ENCODE results near the gene TANGO2. TPM values are rescaled to one million over a fixed set of nuclear protein-coding genes. Genes with fewer than 3 reads are reported as not detected.

Gene TANGO2
- total and polyA plus RNA-seq, 2 of the 8 experiments (the other 6 are each of a cell fraction or from before 2014, with no cell fraction given): 10.1 to 18.4 TPM

GRCh38 chr22:20024650-20025397 is 3.9 kb downstream of the TANGO2 start:
- H4K8ac ChIP-seq (ENCODE audit: extremely low read depth, insufficient read depth, low read length): no peak overlapping the region; the same call in 1 of the 2 replicates
- peaks cover 10 to 17% of the 10 kb centered on the region in 2 experiments for H4K20me1 ChIP-seq (replicated peaks in 1 of 2; ENCODE audit: control insufficient read depth in 1 of 2, insufficient read depth in 2 of 2, low read length in 2 of 2)
- no peak overlapping the region for H2BK20ac ChIP-seq (ENCODE audit: low read length)
- H3K4me3 ChIP-seq (ENCODE audit: extremely low read depth in 1 of 4, insufficient read depth in 2 of 4, low read depth in 3 of 4, low read length in 4 of 4): no peak overlapping the region
- H3K27ac ChIP-seq (ENCODE audit: low read depth, low read length): no peak overlapping the region
- no peak overlapping the region for H3K23ac ChIP-seq (ENCODE audit: insufficient read length)
- peaks cover 0 to 4% (median 2%) of the 10 kb centered on the region in 4 experiments; a peak in 5 of 7 replicates for H3K27me3 ChIP-seq (replicated peaks in 1 of 4; ENCODE audit: control insufficient read depth in 3 of 4, extremely low read depth in 1 of 4, insufficient read depth in 3 of 4, low read length in 3 of 4)
- H2BK12ac ChIP-seq (ENCODE audit: low read depth, low read length): no peak overlapping the region
- H3K4me2 ChIP-seq (ENCODE audit: insufficient read depth in 1 of 2, low read depth in 2 of 2, low read length in 2 of 2): no peak overlapping the region
- H3K9ac ChIP-seq (replicated peaks in 1 of 4; ENCODE audit: extremely low read depth in 1 of 4, low read depth in 3 of 4, low read length in 3 of 4): no peak overlapping the region
- H3K79me2 ChIP-seq (ENCODE audit: control insufficient read depth in 1 of 2, insufficient read depth in 2 of 2, low read length in 2 of 2): no peaks in the 10 kb centered on the region
- no peak overlapping the region for H3K4ac ChIP-seq (replicated peaks; ENCODE audit: insufficient read length, low read depth, low read length)
- H2BK120ac ChIP-seq (replicated peaks; ENCODE audit: low read depth, low read length): no peak overlapping the region
- no peak overlapping the region for H3K14ac ChIP-seq (ENCODE audit: insufficient read length)
- H3K9me3 ChIP-seq (ENCODE audit: insufficient read depth in 2 of 2, low read depth in 1 of 2, low read length in 1 of 2): no peaks in the 10 kb centered on the region
- ChIA-PET CTCF (ENCODE audit: partially characterized antibody) (interaction anchor here (0.6 to 8.6 kb wide), 5 partner anchors 12 to 60 kb away, joined by 3 to 54 read pairs (median 4); no protein-coding TSS in a partner anchor), POLR2A (ENCODE audit: partially characterized antibody) (interaction anchor here (1.2 kb wide), 1 partner anchor 57 kb away, joined by 3 read pairs; no protein-coding TSS in a partner anchor)
- H3K4me1 ChIP-seq (replicated peaks in 1 of 4; ENCODE audit: control insufficient read depth in 3 of 4, insufficient read depth in 4 of 4, low read length in 3 of 4): peaks cover 0 to 10% (median 7%) of the 10 kb centered on the region in 4 experiments; a peak in 6 of 7 replicates
- no peak overlapping the region for H4K5ac ChIP-seq (ENCODE audit: insufficient read length, low read depth, low read length)
- DNase-seq (ENCODE audit: low read depth in 1 of 2, low spot score in 2 of 2) (no peak), FAIRE-seq (no peak)
- H2BK5ac ChIP-seq (ENCODE audit: low read depth, low read length): no peak overlapping the region
- H2AFZ ChIP-seq (ENCODE audit: low read length): no peak overlapping the region
- peaks cover 8% of the 10 kb centered on the region for H3K23me2 ChIP-seq (ENCODE audit: low read depth, low read length)
- H3K36me3 ChIP-seq (ENCODE audit: control insufficient read depth in 2 of 4, insufficient read depth in 4 of 4, low read length in 3 of 4): no peaks in the 10 kb centered on the region
- H3K18ac ChIP-seq (ENCODE audit: extremely low read depth, low read length): no peak overlapping the region
- 93% methylated on average over 15 of the region's 15 CpGs; no CpG with 5 or more reads in 1 of the 2 experiments for WGBS, 2 experiments (ENCODE audit: extremely low coverage in 1 of 2, insufficient coverage in 1 of 2, insufficient read length in 1 of 2, insufficient replicate concordance in 2 of 2, low coverage in 1 of 2, low lambda C conversion rate in 2 of 2, missing lambda C conversion rate in 1 of 2)
- no peak overlapping the region for H3K56ac ChIP-seq (replicated peaks; ENCODE audit: insufficient read length, low read depth, low read length)
- H2AK5ac ChIP-seq (ENCODE audit: low read depth, low read length): no peak overlapping the region; the same call in 1 of the 2 replicates
- H4K91ac ChIP-seq (replicated peaks; ENCODE audit: insufficient read length, low read length): no peak overlapping the region
- peaks cover 8% of the 10 kb centered on the region for H3K79me1 ChIP-seq (ENCODE audit: low read depth, low read length)
- H2BK15ac ChIP-seq (ENCODE audit: low read length): no peak overlapping the region
- TF ChIP-seq TCF12 (IDR thresholded peaks at IDR 0.05; ENCODE audit: low read depth, low read length) (no peak), GABPA (IDR thresholded peaks at IDR 0.05; ENCODE audit: borderline replicate concordance, insufficient read depth, low read length) (no peak), BACH1 (IDR thresholded peaks at IDR 0.05; ENCODE audit: low read length) (no peak), CHD2 (IDR thresholded peaks at IDR 0.05; ENCODE audit: low read length) (no peak), TAF7 (optimal IDR thresholded peaks at IDR 0.05; ENCODE audit: borderline replicate concordance, low read depth, low read length) (no peak), ATF2 (IDR thresholded peaks at IDR 0.05; ENCODE audit: low read length) (no peak), RNF2 (IDR thresholded peaks at IDR 0.05; ENCODE audit: borderline replicate concordance, low read depth, low read length, missing control alignments, poor library complexity, severe bottlenecking) (no peak), KDM5A (IDR thresholded peaks at IDR 0.05; ENCODE audit: low read length) (no peak), SIX5 (IDR thresholded peaks at IDR 0.05; ENCODE audit: low read depth, low read length) (no peak)
- TF ChIP-seq, protein P1, sequence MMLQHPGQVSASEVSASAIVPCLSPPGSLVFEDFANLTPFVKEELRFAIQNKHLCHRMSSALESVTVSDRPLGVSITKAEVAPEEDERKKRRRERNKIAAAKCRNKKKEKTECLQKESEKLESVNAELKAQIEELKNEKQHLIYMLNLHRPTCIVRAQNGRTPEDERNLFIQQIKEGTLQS (IDR thresholded peaks at IDR 0.05; ENCODE audit: insufficient read depth, low read depth, low read length): no peak

All from H1 (cell line).